A673 (cell line): ENCODE data around the gene RASGRF1.
A peak's percentile ranks its signal among the peaks of the same experiment; 100 is the strongest.

ENCODE experiments used
- EZH2 ChIP-seq: fragments of 200-600 bp; sonication (generic); IDR thresholded peaks from 2 replicates; pipeline ENCODE4 v1.6.1; 2017; ENCODE audit warnings: borderline replicate concordance, low read depth, mild to moderate bottlenecking, mixed read lengths, antibody characterized with exemption, low read length; ENCODE audit not compliant: poor library complexity, severe bottlenecking
- TF ChIP-seq, protein P1 (sequence below): fragments of 300-800, 200-600 bp; sonication (generic); conservative IDR thresholded peaks from 2 replicates; pipeline ENCODE4 v1.5.1; 2017; ENCODE audit warnings: low read depth, mild to moderate bottlenecking, antibody characterized with exemption, low read length, moderate library complexity, mixed read lengths

DNA sequence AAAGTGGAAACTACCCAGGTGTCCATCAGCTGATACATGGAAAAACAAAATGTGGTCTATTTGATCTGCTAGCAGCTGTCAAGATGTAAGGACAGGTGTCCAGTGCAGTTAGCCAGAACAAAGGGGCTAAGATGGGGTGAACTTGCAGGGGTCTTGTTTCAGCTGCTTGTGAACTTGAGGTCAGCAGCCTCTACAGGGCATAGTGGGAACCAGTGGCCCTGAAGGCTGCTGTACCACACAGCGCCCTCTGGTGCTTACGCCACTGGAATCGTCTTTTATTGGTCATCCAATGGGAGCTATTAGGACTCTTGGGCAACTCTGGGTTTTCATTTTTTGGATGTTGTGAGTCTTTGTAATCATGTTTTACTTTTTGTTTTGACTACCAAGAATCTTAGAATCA is 83.5 kb downstream of the RASGRF1 start:
- TF ChIP-seq, protein P1, sequence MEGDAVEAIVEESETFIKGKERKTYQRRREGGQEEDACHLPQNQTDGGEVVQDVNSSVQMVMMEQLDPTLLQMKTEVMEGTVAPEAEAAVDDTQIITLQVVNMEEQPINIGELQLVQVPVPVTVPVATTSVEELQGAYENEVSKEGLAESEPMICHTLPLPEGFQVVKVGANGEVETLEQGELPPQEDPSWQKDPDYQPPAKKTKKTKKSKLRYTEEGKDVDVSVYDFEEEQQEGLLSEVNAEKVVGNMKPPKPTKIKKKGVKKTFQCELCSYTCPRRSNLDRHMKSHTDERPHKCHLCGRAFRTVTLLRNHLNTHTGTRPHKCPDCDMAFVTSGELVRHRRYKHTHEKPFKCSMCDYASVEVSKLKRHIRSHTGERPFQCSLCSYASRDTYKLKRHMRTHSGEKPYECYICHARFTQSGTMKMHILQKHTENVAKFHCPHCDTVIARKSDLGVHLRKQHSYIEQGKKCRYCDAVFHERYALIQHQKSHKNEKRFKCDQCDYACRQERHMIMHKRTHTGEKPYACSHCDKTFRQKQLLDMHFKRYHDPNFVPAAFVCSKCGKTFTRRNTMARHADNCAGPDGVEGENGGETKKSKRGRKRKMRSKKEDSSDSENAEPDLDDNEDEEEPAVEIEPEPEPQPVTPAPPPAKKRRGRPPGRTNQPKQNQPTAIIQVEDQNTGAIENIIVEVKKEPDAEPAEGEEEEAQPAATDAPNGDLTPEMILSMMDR: peak; percentile 76
- TF ChIP-seq EZH2: no peak
